ENCODE data around the gene CNPPD1. TPM values are rescaled to one million over a fixed set of nuclear protein-coding genes. Genes with fewer than 3 reads are reported as not detected.

CNPPD1 gene
- total and polyA plus RNA-seq, 8 donors: 20.1 to 32.9 (median 26.1) TPM

DNA sequence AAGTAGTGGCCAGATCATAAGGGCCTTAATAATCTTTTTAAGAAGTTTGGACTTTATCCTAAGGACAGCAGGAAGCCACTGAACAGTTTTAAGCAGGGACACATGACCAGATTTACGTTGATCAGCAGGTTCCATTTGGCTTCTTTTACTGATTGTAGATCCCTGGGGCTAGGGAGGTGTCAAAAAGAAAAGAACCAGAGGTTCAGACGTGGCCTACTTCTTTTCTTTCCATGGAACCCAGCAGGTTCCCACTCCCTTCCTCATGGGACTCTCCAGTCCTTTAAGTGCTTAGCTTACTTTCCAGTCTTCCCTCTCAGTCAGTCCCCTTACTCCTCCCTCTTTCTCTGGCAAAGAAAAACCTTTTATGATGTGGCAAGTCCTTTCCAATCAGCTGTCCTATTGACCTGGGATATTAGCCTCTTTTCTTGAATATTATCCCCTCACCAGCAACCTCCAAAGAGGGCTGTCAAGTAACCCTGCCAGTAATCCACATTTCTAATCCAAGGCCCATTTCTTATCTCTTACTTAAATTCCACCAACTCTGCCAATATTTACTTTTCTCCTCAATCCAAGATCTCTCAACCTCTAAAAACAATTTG lies 49.6 kb downstream of the CNPPD1 start:
- H3K4me1 ChIP-seq: peaks cover 9 to 51% (median 25%) of the 10 kb centered on the region in 3 donors
- peak in 2 of 4 donors; percentile 9 to 50 for ATAC-seq

DNA sequence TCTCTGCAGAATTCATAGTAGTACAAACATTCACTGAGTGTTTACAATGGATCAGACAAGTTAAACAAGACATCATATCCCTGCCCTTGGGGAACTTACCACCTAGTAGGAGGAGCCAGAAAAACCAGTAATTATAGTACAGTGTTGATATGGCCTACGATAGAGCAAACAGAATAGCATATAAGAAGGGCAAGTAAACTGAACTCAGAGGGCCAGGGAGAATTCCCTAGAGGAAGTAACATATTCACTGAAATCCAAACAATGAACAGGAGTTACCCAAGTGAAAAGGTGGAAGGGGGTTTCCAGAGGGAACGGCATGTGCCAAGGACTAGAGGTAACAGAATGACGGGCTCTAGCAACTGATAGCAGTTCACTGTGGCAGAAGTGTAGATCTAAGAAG lies 50.2 kb downstream of the CNPPD1 start:
- Histone ChIP-seq H3K36me3 (no peaks in the 10 kb centered on the region), H3K27ac (peak overlapping the region in 2 of 4 donors; percentile 65 to 66), H3K9me3 (no peaks in the 10 kb centered on the region), H3K4me3 (no peak overlapping the region), H3K27me3 (no peaks in the 10 kb centered on the region), H3K4me1 (peaks cover 12 to 57% (median 30%) of the 10 kb centered on the region in 3 donors)
- 13 to 18% methylated on average over 3 of the region's 3 CpGs for WGBS, 2 donors
- ATAC-seq (peak; percentile 53 to 76 (median 62)), FAIRE-seq (no peak), DNase-seq (peak in 1 of 6 donors; percentile 50)
- intact Hi-C loops (cut with DNase I): no loop called here
- TF ChIP-seq, protein P1, sequence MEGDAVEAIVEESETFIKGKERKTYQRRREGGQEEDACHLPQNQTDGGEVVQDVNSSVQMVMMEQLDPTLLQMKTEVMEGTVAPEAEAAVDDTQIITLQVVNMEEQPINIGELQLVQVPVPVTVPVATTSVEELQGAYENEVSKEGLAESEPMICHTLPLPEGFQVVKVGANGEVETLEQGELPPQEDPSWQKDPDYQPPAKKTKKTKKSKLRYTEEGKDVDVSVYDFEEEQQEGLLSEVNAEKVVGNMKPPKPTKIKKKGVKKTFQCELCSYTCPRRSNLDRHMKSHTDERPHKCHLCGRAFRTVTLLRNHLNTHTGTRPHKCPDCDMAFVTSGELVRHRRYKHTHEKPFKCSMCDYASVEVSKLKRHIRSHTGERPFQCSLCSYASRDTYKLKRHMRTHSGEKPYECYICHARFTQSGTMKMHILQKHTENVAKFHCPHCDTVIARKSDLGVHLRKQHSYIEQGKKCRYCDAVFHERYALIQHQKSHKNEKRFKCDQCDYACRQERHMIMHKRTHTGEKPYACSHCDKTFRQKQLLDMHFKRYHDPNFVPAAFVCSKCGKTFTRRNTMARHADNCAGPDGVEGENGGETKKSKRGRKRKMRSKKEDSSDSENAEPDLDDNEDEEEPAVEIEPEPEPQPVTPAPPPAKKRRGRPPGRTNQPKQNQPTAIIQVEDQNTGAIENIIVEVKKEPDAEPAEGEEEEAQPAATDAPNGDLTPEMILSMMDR (IDR thresholded peaks at IDR 0.05): no peak

More for the DNA sequence above, 49.6 kb downstream of the CNPPD1 start:
- peak overlapping the region in 2 of 4 donors; percentile 65 to 66 for H3K27ac ChIP-seq
- no peaks in the 10 kb centered on the region for H3K36me3 ChIP-seq
- H3K4me3 ChIP-seq: no peak overlapping the region
- FAIRE-seq (no peak), DNase-seq (no peak)
- WGBS, 2 donors: 49 to 63% methylated on average over 2 of the region's 2 CpGs
- TF ChIP-seq, protein P1 (IDR thresholded peaks at IDR 0.05): no peak
- intact Hi-C loops (cut with DNase I): no loop called here
- H3K27me3 ChIP-seq: no peaks in the 10 kb centered on the region
- no peaks in the 10 kb centered on the region for H3K9me3 ChIP-seq

DNA sequence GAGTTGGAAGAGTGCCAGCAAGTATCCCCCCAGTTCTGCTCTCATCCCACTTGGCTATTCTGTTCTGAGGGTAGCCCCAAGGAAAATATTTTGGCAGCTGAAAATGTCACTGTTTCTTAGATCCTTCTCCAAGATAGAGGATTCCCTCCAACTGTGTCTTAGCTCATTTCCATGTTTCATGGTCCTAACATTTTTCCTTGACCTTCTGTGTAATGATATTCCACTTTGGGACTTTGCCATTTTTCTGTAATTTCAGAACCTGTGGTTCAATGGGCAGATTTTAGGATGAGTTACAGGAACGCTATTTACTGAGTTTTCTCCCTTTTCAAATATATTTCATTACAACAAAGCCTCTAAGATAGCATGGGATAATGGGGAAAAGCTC lies 50.8 kb downstream of the CNPPD1 start:
- peak overlapping the region in 1 of 4 donors; percentile 65 for H3K27ac ChIP-seq
- TF ChIP-seq, protein P1 (IDR thresholded peaks at IDR 0.05): no peak
- ATAC-seq (no peak), DNase-seq (no peak), FAIRE-seq (no peak)
- WGBS, 2 donors: 81 to 85% methylated on average over 1 of the region's 1 CpG
- no peaks in the 10 kb centered on the region for H3K9me3 ChIP-seq
- no peak overlapping the region for H3K4me3 ChIP-seq
- no peaks in the 10 kb centered on the region for H3K36me3 ChIP-seq
- peaks cover 12 to 59% (median 30%) of the 10 kb centered on the region in 3 donors for H3K4me1 ChIP-seq
- intact Hi-C loops (cut with DNase I): no loop called here
- no peaks in the 10 kb centered on the region for H3K27me3 ChIP-seq

DNA sequence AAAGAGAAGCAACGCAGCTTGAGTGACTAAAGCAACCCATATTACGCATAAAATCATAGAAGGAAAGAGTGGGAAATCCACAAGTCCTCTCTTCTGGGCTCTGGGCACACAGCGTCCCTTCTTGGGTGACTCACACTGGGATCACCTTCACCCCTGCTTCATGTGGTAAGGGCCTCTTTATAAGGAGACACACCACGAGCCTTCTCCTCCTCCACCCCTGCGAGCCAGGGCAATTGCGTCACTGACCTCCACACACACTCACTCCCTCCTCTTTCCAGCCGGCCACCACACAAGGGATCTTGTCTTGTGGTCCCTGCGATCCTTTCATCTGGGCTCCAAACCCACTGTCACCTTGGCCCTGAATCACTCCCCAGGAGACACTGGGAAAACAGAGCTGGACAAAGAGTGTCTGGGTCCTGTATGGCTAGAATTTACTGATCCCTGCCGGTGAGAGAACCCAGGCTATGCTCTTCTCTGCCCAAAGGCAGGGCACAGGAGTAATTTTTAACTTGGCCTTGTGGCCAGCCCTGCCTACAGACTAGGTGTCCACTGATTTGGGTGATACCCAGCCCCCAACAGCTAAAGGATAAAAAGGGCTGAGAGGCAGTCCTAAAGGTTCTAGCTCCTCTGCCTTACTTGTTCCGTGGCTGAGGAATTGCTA lies 51.4 kb downstream of the CNPPD1 start:
- TF ChIP-seq, protein P1 (IDR thresholded peaks at IDR 0.05): no peak
- 90 to 95% methylated on average over 10 of the region's 10 CpGs for WGBS, 2 donors
- Histone ChIP-seq H3K27ac (peak overlapping the region in 1 of 4 donors; percentile 65), H3K9me3 (no peaks in the 10 kb centered on the region), H3K4me3 (no peak overlapping the region), H3K36me3 (no peaks in the 10 kb centered on the region), H3K27me3 (no peaks in the 10 kb centered on the region), H3K4me1 (peaks cover 12 to 59% (median 30%) of the 10 kb centered on the region in 3 donors)
- ATAC-seq: peak in 2 of 4 donors; percentile 21 to 26
- peak in 3 of 6 donors; percentile 23 to 45 (median 36) for DNase-seq
- FAIRE-seq: no peak
- intact Hi-C loops (cut with DNase I): no loop called here
